ENCODE data around the gene FXYD7.

DNA sequence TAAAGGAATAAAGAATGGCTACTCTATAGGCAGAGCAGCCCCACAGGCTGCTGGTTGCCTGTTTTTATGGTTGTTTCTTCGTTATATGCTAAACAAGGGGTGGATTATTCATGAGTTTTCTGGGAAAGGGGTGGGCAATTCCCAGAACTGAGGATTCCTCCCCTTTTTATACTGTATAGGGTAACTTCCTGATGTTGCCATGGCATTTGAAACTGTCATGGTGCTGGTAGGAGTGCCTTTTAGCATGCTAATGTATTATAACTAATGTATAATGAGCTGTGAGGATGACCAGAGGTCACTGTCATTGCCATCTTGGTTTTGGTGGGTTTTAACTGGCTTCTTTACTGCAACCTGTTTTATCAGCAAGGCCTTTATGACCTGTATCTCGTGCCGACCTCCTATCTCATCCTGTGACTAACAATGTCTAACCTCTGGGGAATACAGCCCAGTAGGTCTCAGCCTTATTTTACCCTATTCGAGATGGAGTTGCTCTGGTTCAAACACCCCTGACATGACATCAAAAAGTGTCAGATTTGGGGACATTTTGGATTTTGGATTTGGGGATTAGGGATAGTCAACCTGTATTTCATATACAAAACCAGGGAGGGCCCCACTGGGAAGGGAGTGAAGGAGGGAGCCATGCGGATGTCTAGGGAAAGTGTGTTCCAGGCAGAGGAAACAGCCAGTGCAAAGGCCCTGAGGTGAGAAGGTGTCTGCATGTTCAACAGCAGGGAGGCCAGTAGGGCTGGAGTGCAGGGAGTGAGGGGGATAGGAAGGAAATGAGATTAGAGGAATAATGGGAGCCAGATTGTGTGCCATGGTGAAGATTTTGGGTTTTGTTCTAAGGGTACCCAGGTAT lies 22.4 kb downstream of the FXYD7 start:
- TF ChIP-seq, protein P1, sequence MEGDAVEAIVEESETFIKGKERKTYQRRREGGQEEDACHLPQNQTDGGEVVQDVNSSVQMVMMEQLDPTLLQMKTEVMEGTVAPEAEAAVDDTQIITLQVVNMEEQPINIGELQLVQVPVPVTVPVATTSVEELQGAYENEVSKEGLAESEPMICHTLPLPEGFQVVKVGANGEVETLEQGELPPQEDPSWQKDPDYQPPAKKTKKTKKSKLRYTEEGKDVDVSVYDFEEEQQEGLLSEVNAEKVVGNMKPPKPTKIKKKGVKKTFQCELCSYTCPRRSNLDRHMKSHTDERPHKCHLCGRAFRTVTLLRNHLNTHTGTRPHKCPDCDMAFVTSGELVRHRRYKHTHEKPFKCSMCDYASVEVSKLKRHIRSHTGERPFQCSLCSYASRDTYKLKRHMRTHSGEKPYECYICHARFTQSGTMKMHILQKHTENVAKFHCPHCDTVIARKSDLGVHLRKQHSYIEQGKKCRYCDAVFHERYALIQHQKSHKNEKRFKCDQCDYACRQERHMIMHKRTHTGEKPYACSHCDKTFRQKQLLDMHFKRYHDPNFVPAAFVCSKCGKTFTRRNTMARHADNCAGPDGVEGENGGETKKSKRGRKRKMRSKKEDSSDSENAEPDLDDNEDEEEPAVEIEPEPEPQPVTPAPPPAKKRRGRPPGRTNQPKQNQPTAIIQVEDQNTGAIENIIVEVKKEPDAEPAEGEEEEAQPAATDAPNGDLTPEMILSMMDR (conservative IDR thresholded peaks at IDR 0.05; ENCODE audit: low read depth, low read length) = no peak
- no peak for TF ChIP-seq EZH2 (IDR thresholded peaks at IDR 0.05; ENCODE audit: low read length, unreplicated experiment)
- TF ChIP-seq EZH2phosphoT487 (IDR thresholded peaks at IDR 0.05; ENCODE audit: borderline replicate concordance, low read length) = no peak
